Adrenal gland (tissue), 12 donors: ENCODE measurements around the gene PRKN. TPM values are rescaled to one million over a fixed set of nuclear protein-coding genes. Genes with fewer than 3 reads are reported as not detected.

Source experiments
- DNase-seq, 7 donors: peaks; one replicate each; pipeline ENCODE4 v3.0.0-alpha.2; 2019 to 2020
- H3K27ac ChIP-seq, 5 donors: fragments of 200-600 bp; sonication (generic) in 4 of 5; 1 replicate in 3 of 5; 2 replicates in 2 of 5; pipeline versions ENCODE4 v1.5.1 to v1.8.0; 2016 to 2020; ENCODE audit warnings: mild to moderate bottlenecking in 1 of 5
- H3K27me3 ChIP-seq: fragments of 200-600 bp; 2 replicates; pipeline ENCODE4 v1.8.0; 2021
- H3K36me3 ChIP-seq, 2 donors: fragments of 200-600 bp; replicated peaks in 1 of 2; 1 replicate in 1 of 2; 2 replicates in 1 of 2; pipeline versions ENCODE4 v1.5.1 to v1.8.0; 2018 to 2022
- H3K4me1 ChIP-seq, 2 donors: fragments of 200-600 bp; replicated peaks in 1 of 2; 1 replicate in 1 of 2; 2 replicates in 1 of 2; pipeline versions ENCODE4 v1.5.1 to v1.8.0; 2018 to 2021
- H3K4me3 ChIP-seq, 4 donors: fragments of 200-600 bp; sonication (generic) in 3 of 4; one replicate each; pipeline ENCODE4 v1.5.1; 2016 to 2018
- H3K9me3 ChIP-seq, 3 donors: fragments of 200-600 bp; sonication (generic) in 1 of 3; replicated peaks in 1 of 3; 1 replicate in 2 of 3; 2 replicates in 1 of 3; pipeline versions ENCODE4 v1.5.1 to v1.8.0; 2016 to 2021
- POLR2A ChIP-seq, 2 donors: fragments of 450-650 bp; IDR thresholded peaks; one replicate each; pipeline ENCODE4 v1.6.1; 2017; ENCODE audit warnings: antibody characterized with exemption in 2 of 2, mild to moderate bottlenecking in 2 of 2, moderate library complexity in 1 of 2
- WGBS, 4 donors: extraction: QIAGEN DNeasy Blood & Tissue Kit in 2 of 4; methylation state at CpG; one replicate each; pipeline versions ENCODE4 v1.1.5 to v1.1.7; 2013 to 2017; 5-methylcytosine and 5-hydroxymethylcytosine counted together
- intact Hi-C, 2 donors: fragments of 100-400 bp; cut with DNase I; formaldehyde crosslinking; loops; one replicate each; pipeline versions ENCODE4 v1.14.1 to v1.15.0; 2022 to 2023
- polyA plus RNA-seq, 3 donors: library from polyadenylated mRNA; stranded (reverse); fragments of 200-250 nt in 2 of 3; fragments of 350-450 nt in 1 of 3; fragmentation: Illumina TruSeq in 1 of 3; extraction: RNeasy Lipid Tissue Mini Kit (QIAGEN cat#74804) in 1 of 3; gene quantifications; one replicate each; pipeline ENCODE4 v1.2.3, GENCODE V29; 2013 to 2014
- total RNA-seq, 9 donors: library from RNA; depleted of rRNA in 4 of 9; stranded (reverse); fragments of >200 nt in 4 of 9; fragments of 120-200 nt in 1 of 9; fragmentation: NEBNext Ultra II Directional in 1 of 9; extraction: Animal tissue kit (Norgen Biotek cat#: 25700) in 1 of 9; gene quantifications; one replicate each; pipeline versions ENCODE4 v1.1.0 to v1.2.4, GENCODE V29; 2013 to 2023
- TF ChIP-seq, protein P1 (sequence below), 6 experiments: fragments of 450-650 bp in 4 of 6; fragments of 200-600 bp in 2 of 6; sonication (generic) in 1 of 6; IDR thresholded peaks; 1 replicate in 5 of 6; 2 replicates in 1 of 6; pipeline versions ENCODE4 v1.5.1 to v1.8.0; 2016 to 2021; ENCODE audit warnings: antibody characterized with exemption in 6 of 6, mild to moderate bottlenecking in 2 of 6, moderate library complexity in 1 of 6
- donor health status: healthy with polysubstance abuse.
- donor health status: Bipolar disorder and iron deficiency.
- donor health status: DM: yes; HTN: yes; CAD: no.
- donor health status: DM: no; HTN: no; CAD: no.
- donor health status: DM: no; HTN: no; CAD: no.
- donor health status: DM: yes; HTN: yes; CAD: no.

PRKN gene
- total and polyA plus RNA-seq, 12 donors, result 1.9 to 159 (median 13.3) TPM

DNA sequence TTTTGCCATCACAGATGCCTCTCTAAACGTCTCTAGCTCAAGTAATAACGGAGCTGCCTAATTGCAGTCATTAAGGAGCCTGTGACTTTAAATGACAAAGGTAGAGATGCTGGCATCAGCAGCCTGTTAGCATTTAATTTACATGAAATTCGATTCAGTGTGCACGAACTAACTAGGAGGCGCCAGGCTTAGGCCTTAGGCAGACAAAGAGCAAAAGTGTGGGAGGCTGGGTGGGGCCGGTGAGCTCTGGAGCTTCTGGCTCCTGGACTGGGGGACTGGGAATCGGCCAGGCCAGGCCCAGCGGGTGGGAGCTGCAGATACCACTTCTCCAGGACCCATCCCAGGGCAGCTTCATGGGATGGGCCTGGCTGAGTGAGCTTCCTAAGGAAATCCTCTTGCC is 1283.7 kb downstream of the PRKN start:
- no peaks in the 10 kb centered on the region for H3K36me3 ChIP-seq
- peaks cover 0 to 13% of the 10 kb centered on the region in 2 donors for H3K4me1 ChIP-seq
- H3K4me3 ChIP-seq, result no peak overlapping the region
- H3K27me3 ChIP-seq, result no peaks in the 10 kb centered on the region
- TF ChIP-seq POLR2A (IDR thresholded peaks at IDR 0.05), result no peak
- TF ChIP-seq, protein P1, sequence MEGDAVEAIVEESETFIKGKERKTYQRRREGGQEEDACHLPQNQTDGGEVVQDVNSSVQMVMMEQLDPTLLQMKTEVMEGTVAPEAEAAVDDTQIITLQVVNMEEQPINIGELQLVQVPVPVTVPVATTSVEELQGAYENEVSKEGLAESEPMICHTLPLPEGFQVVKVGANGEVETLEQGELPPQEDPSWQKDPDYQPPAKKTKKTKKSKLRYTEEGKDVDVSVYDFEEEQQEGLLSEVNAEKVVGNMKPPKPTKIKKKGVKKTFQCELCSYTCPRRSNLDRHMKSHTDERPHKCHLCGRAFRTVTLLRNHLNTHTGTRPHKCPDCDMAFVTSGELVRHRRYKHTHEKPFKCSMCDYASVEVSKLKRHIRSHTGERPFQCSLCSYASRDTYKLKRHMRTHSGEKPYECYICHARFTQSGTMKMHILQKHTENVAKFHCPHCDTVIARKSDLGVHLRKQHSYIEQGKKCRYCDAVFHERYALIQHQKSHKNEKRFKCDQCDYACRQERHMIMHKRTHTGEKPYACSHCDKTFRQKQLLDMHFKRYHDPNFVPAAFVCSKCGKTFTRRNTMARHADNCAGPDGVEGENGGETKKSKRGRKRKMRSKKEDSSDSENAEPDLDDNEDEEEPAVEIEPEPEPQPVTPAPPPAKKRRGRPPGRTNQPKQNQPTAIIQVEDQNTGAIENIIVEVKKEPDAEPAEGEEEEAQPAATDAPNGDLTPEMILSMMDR (IDR thresholded peaks at IDR 0.05), result no peak
- WGBS, 4 donors, result 73 to 80% (median 74%) methylated on average over 8 of the region's 8 CpGs
- intact Hi-C loops, result no loop called here
- H3K9me3 ChIP-seq, result no peaks in the 10 kb centered on the region
- H3K27ac ChIP-seq, result no peak overlapping the region
- DNase-seq, result no peak

DNA sequence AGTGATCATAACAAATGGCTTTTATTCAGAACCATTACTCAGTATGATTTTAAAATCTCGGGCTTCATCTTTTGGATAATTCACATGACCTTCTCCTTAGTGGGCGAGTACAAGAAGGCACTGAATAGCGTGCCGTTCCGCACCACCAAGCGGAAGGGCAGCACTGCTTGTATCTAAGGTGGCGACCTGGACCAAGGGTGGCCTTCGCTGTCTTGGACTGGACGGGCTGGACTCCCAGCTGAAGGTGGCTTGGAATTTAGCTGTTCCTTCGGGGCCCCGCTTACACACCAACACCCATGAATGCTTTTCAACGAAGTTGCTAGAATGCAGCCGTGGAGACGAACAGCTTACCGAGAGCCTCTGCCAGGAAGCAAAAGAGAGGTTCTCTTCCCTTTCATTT is 1285.1 kb downstream of the PRKN start:
- H3K36me3 ChIP-seq, result no peaks in the 10 kb centered on the region
- intact Hi-C loops, result no loop called here
- H3K27me3 ChIP-seq, result no peaks in the 10 kb centered on the region
- H3K27ac ChIP-seq, result no peak overlapping the region
- no peak for DNase-seq
- H3K4me3 ChIP-seq, result no peak overlapping the region
- H3K9me3 ChIP-seq, result no peaks in the 10 kb centered on the region
- WGBS, 4 donors, result 90 to 95% (median 92%) methylated on average over 15 of the region's 15 CpGs
- TF ChIP-seq, protein P1 (IDR thresholded peaks at IDR 0.05), result no peak
- TF ChIP-seq POLR2A (IDR thresholded peaks at IDR 0.05), result no peak
- peaks cover 0 to 13% of the 10 kb centered on the region in 2 donors for H3K4me1 ChIP-seq

DNA sequence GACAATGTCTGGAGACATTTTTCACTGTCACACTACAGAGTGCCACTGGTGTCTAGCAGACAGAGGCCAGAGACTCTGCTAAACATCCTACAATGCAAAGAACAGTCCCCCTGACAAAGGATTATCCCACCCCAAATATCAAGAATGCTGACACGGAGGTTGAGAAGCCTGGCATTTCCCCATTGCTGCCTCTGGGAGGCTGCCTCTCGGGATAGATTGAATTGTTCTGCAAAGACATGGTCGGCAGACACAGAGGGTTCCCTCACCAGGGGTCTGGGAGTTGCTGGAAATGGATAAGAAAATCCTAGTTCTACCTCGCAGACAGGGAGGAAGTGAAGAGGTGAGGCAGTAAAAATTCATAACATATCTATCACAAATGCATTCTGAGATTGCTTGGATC is 1287.3 kb downstream of the PRKN start:
- WGBS, 4 donors, result 83 to 97% (median 92%) methylated on average over 4 of the region's 4 CpGs
- H3K27ac ChIP-seq, result no peak overlapping the region
- H3K27me3 ChIP-seq, result no peaks in the 10 kb centered on the region
- TF ChIP-seq, protein P1 (IDR thresholded peaks at IDR 0.05), result no peak
- TF ChIP-seq POLR2A (IDR thresholded peaks at IDR 0.05), result no peak
- intact Hi-C loops, result no loop called here
- H3K36me3 ChIP-seq, result no peaks in the 10 kb centered on the region
- H3K4me3 ChIP-seq, result no peak overlapping the region
- DNase-seq, result no peak
- no peaks in the 10 kb centered on the region for H3K9me3 ChIP-seq
- H3K4me1 ChIP-seq, result peaks cover 0 to 17% of the 10 kb centered on the region in 2 donors

DNA sequence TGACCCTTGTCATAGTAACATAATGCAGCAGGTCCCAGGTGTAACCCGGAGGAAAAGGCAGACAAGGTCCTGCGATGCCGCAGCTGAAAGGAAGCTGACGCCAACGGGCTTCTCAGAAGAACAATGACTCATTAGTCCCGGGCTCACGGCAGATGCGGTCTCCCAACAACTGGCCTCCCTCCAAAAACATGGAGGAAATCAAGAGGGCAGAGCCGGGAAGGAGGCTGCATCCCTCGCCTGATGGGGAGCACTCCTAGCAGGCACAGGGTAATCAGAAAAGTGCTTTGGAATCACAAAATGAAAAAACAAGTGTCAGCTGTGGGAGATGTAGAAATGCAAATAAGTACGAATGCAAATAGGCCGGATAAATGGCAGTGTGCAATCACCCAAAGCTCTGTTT is 1288.5 kb downstream of the PRKN start:
- intact Hi-C loops, result no loop called here
- 39 to 50% (median 40%) methylated on average over 12 of the region's 12 CpGs for WGBS, 4 donors
- Histone ChIP-seq H3K4me1 (peaks cover 0 to 17% of the 10 kb centered on the region in 2 donors), H3K4me3 (peak overlapping the region in 1 of 4 donors; percentile 17), H3K9me3 (no peaks in the 10 kb centered on the region), H3K27me3 (no peaks in the 10 kb centered on the region), H3K36me3 (no peaks in the 10 kb centered on the region), H3K27ac (peak overlapping the region in 3 of 5 donors; percentile 15 to 54 (median 27))
- TF ChIP-seq POLR2A (IDR thresholded peaks at IDR 0.05), result peak in 1 of 2 donors; percentile 47
- TF ChIP-seq, protein P1 (IDR thresholded peaks at IDR 0.05), result no peak
- DNase-seq, result peak; percentile 63 to 91 (median 87)
